Epidermal melanocyte (primary cell): ENCODE results near the gene HOXA6.

Experiments
- DNase-seq: peaks from one replicate; pipeline ENCODE4 v3.0.0; 2011; ENCODE audit warnings: low spot score; ENCODE audit not compliant: insufficient read length

HOXA6 gene

GRCh38 chr7:27140126-27140857 lies 7.3 kb downstream of the HOXA6 start:
- no peak for DNase-seq

GRCh38 chr7:27139334-27140125 lies 8.0 kb downstream of the HOXA6 start:
- no peak for DNase-seq

- no peak for DNase-seq
Observed at GRCh38 chr7:27138985-27139333, 8.6 kb downstream of the HOXA6 start.

- DNase-seq: no peak
Observed at GRCh38 chr7:27138472-27138871, 9.1 kb downstream of the HOXA6 start.

DNA sequence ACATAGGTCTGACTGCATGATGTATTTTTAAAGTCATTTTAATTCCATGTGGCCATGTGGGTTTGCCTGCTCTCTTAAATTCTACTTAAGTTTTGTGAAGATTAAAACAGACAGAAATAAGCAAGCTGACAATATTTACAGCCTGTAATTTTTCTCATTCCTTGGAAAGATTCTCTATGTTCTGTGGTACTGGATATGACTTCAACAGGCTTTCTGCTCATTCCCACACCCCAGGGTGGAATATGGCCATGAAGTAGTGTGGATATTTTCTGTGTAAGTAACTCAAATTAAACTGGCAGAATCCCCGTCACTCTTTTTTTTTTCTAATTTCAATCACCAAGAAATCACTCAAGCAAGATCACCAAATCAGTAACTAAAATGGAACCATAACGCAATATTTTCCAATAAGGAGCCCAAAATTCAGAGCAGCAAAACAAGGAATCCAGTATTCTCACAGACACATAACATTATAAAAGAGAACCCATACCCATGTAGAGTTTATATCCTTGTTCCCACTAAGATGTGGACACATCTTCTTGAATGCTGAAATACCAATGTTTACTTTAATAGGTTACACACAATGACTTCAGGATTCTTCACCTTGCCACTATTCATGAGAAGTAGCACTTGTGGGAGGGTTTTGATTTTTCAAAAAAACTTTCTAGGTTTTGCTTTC lies 9.8 kb downstream of the HOXA6 start:
- DNase-seq: no peak

- DNase-seq: no peak
Observed at GRCh38 chr7:27134392-27134791, 13.2 kb downstream of the HOXA6 start.

DNA sequence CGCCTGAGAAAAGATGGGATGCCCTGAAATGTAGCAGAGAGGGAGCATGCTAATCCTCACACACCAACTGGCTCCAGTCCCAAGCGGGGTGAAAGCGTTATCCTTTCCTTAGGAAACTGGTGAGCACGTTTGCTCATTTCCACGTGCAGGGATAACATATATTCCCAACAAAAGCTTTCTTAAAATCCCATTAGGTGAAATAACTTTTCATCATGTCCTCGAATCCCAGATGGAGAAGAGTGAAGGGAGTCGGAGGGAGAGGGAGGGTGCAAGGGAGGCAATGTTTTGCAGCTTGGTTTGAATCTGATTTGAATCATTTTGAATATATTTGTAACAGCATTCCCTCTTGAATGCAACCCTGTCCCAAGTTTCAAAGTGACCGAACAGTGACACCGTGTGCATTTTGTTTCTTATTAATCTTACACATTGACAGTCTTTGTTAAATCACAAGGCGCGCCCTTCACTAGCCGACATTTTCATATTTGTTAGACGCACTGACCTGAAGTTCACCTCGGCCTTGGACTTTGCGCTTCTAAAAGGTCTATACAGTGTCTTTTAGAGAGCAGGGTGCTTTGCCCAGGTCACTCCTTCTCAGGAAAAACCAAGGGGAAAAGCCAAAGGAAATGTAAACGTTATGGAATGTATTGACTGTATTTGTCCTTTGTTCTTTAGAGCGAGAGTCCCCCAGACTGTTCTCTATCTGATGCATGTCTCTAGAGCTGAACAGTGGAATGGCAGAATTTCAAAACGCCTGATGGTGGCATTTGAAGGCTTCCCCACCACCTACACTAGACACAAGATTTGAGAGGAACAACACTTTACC lies 14.0 kb downstream of the HOXA6 start:
- no peak for DNase-seq

DNA sequence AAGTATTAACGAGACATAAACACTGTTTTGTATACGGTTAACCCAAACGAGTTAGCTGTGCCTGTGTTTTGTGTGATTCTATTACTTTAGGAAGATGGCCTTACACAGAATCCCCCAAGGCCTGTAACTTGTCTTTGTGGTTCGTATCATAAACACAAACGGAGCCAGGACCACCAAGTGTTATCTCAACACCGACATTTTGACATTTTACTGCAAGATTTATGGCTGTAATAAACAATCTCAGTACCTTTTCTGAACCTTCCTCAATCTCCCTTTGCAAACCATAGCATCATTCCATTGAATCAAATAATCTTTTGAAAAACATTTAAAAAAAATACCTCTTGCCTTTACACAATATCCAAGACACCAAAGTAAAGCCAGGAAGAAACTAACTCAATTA lies 14.6 kb downstream of the HOXA6 start:
- no peak for DNase-seq

DNA sequence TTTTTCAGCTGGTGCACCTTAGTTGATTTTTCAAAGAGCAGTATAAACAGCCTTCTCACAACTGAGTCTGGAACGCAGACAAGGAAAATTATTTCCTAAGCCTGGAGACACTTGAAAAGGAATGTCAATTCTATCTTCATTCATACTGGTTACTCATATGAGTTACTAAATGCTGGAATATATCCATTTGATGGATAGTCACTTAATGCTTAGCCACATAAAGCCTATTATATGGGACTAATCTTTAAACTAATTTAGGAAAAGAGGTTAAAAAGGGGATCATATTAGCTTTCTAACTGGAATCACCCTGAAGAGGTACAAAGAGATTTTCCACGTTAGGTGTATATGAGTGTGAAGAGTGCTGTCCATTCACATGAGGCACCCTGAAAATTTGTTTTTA lies 15.4 kb downstream of the HOXA6 start:
- no peak for DNase-seq

GRCh38 chr7:27131390-27131819 lies 16.2 kb downstream of the HOXA6 start:
- DNase-seq: no peak

- peak; percentile 88 for DNase-seq
Observed at GRCh38 chr7:27130540-27131389, 16.8 kb downstream of the HOXA6 start, which contains the start of gene HOXA4. TSS of gene HOXA4 (minus strand) at chr7:27130757. CDS start at chr7:27130733, 24 bp downstream.

DNA sequence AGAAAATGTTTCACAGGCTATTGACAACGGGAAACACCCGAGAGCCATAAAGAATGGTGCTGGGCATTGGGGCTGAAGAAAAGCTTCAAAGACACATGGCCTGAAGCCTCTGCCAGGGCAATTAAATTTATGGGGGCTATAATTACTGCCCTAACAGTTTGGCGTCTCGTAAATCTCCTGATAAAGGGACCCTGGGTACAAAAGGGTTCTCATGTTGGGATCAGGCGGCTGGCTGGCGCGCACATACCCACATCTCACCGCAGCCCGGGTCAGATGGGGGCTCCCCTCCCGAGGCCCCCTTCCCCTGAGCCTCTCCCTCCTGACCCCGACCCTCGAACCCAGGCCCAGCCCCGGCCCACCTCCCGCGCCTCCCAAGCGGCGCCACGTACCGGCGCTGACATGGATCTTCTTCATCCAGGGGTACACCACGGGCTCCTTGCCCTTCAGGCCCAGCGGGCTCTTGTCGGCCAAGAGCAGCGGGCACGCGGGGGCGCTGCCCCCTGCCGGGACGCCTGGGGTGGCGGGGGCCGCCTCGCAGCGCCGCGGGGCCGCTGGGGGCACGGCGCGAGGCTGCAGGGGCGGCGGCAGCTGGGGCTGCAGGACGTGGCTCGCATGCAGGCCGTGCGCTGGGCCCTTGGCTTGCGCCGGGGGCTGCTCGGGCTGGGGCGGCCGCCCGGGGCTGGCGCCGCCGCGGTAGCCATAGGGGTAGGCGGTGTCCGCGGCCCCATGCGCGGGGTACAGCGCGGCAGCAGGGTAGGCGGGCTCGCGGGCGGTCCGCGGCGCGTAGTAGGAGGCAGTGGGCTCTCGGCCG lies 17.6 kb downstream of the HOXA6 start:
- no peak for DNase-seq

DNA sequence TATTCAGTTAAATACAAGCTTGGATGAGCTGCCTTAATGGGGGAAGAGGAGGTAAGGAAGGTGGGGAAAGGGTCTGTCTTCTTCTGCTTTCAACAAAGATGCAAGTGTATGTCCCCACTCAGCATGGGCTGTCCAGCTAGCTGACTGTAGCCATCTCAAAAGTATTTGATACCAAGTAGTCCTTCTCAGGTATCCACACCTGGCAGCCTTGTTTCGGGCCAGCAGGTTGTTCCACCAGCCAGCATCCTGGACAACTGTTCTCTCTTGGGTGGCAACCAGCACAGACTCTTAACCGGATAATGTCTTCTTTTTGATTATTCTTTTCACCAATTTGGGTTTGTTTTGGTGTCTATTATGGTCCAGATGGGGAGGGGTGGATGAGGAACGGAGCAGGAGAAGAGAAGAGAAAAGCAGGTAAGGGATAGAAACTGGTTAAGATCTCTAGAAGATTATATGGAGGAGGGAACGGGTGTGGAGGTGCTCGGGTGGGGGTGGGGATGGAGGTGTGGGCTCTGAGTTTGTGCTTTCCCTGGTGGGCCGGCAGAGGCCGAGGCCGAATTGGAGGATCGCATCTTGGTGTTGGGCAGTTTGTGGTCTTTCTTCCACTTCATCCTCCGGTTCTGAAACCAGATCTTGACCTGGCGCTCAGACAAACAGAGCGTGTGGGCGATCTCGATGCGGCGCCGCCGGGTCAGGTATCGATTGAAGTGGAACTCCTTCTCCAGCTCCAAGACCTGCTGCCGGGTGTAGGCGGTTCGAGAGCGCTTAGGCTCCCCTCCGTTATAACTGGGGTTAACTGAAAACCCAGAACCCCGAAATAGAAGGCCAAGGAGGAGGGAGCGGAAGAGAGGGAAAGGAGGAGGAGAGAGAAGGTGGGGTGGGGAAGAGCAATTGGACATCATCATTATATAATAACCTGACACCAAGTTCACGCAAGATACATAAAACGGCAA lies 18.5 kb downstream of the HOXA6 start:
- no peak for DNase-seq

GRCh38 chr7:27128034-27128433 lies 19.5 kb downstream of the HOXA6 start:
- DNase-seq: no peak

DNA sequence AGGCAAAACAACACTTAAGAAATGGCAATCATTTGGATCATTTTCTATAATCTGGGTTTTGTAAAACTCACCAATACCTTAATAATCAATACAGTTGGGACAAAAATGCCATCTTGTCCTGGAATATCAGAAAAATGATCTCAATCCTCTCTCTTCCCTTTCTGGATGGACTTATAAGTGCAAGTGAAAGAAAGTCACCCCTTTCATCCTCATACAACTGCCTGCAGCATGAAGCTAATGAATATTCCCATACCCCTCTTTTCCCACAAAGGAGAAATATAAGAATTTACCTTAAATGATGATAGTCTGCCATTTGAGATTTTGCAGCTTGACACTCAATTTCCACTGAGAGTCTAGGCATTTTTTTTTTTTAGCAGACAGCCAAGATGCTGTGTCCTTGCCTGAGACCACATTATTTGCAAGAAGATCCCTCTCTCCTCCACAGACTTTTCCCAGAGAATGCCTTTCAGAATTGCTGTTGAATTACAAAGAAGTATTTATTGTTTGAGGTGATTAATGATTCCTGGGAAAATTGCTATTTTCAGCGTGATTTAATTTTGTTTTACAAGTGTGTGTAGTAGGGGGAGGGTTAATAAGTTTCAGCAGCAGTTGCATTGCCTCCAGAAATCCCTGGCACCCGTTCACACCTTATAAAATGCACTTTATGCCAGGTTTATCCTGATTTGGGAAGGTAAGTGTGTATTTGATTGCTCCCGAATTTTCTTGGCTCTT lies 20.8 kb downstream of the HOXA6 start:
- no peak for DNase-seq

DNA sequence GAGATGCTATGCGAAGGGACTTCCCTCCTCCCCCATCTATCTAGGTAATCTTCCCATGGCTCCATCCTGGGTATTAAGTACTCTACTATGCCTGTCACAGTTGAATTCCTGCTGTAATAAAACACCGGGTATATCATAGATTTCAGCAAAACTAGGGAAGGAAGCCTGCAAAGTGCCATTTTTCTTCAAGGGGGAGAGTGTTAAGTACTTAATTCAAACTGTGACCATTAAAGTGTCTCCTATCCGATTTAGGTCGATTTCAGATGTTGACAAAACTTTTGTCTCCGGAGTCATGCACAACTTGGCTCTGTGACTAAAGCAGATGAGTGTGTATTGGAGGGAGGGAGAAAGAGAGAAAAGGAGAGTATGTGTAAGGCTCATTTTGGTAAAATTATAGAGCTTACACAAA lies 21.6 kb downstream of the HOXA6 start:
- DNase-seq: no peak

GRCh38 chr7:27124902-27125689 lies 22.5 kb downstream of the HOXA6 start:
- no peak for DNase-seq
